GM18951 (cell line): ENCODE results near the gene CD28.
"Not testable (repeated sequence)": the region's sequence is repeated elsewhere in the genome, so short reads cannot be mapped to it uniquely, and the experiment has no call there.

Experiments
- POLR2A ChIP-seq: IDR thresholded peaks from 4 replicates; pipeline ENCODE4 v1.6.1; 2011; ENCODE audit warnings: mild to moderate bottlenecking; ENCODE audit not compliant: insufficient read length, insufficient read depth; ENCODE audit errors: extremely low read depth
- in situ Hi-C: fragments of 300-500 bp; cut with MboI; formaldehyde crosslinking; loops from one replicate; pipeline ENCODE4 v1.12.0; 2022; ENCODE audit warnings: low sequenced_read_pairs, mixed read lengths, inconsistent platforms; ENCODE audit not compliant: unreplicated experiment

CD28 gene

GRCh38 chr2:203690441-203691047 is 15.9 kb upstream of the CD28 start:
- no peak for TF ChIP-seq POLR2A
- in situ Hi-C loops: no loop called here

GRCh38 chr2:203691149-203691548 is 15.3 kb upstream of the CD28 start:
- in situ Hi-C loops: no loop called here

GRCh38 chr2:203692031-203692710 is 14.3 kb upstream of the CD28 start:
- TF ChIP-seq POLR2A: no peak
- in situ Hi-C loops: no loop called here

More at GRCh38 chr2:203691149-203691548, 15.3 kb upstream of the CD28 start:
- no peak for TF ChIP-seq POLR2A

- no peak for TF ChIP-seq POLR2A
- in situ Hi-C loops: no loop called here
Measured at GRCh38 chr2:203693242-203693879, 13.1 kb upstream of the CD28 start.

GRCh38 chr2:203694191-203694590 is 12.2 kb upstream of the CD28 start:
- no peak for TF ChIP-seq POLR2A
- in situ Hi-C loops: no loop called here

GRCh38 chr2:203697190-203697589 is 9.2 kb upstream of the CD28 start:
- no peak for TF ChIP-seq POLR2A
- in situ Hi-C loops: no loop called here

GRCh38 chr2:203697763-203698162 is 8.7 kb upstream of the CD28 start:
- in situ Hi-C loops: not testable (repeated sequence)

GRCh38 chr2:203698410-203698809 is 8.0 kb upstream of the CD28 start:
- in situ Hi-C loops: not testable (repeated sequence)

GRCh38 chr2:203704430-203704829 is 2.0 kb upstream of the CD28 start:
- in situ Hi-C loops: no loop called here
- TF ChIP-seq POLR2A: no peak

GRCh38 chr2:203705178-203705577 is 1.3 kb upstream of the CD28 start:
- in situ Hi-C loops: no loop called here
- TF ChIP-seq POLR2A: no peak

- in situ Hi-C loops: no loop called here
- TF ChIP-seq POLR2A: no peak
Measured at GRCh38 chr2:203707530-203707929, 1.1 kb downstream of the CD28 start.

- TF ChIP-seq POLR2A: no peak
- in situ Hi-C loops: no loop called here
Measured at GRCh38 chr2:203708846-203709396, 2.5 kb downstream of the CD28 start.

GRCh38 chr2:203709416-203710040 is 3.1 kb downstream of the CD28 start:
- in situ Hi-C loops: no loop called here
- TF ChIP-seq POLR2A: no peak
